SK-N-SH (cell line): ENCODE measurements around the gene CNOT9.

Experiments used
- CHD2 ChIP-seq: fragments of 150-350 bp; IDR thresholded peaks from 2 replicates; pipeline ENCODE4 v1.6.1; 2018; ENCODE audit warnings: low read length; ENCODE audit not compliant: partially characterized antibody
- ELF1 ChIP-seq: IDR thresholded peaks from 2 replicates; pipeline ENCODE4 v1.4.0; 2012
- EP300 ChIP-seq, 2 experiments: IDR thresholded peaks; 2 replicates each; pipeline versions ENCODE4 v1.4.0 to v1.6.1; 2012; ENCODE audit warnings: borderline replicate concordance in 1 of 2, low read depth in 1 of 2, low read length in 1 of 2
- EZH2phosphoT487 ChIP-seq: fragments of 200-600 bp; sonication (generic); IDR thresholded peaks from 2 replicates; pipeline ENCODE4 v1.6.1; 2017; ENCODE audit warnings: low read depth, mixed run types, mild to moderate bottlenecking, antibody characterized with exemption, moderate library complexity, borderline replicate concordance
- GABPA ChIP-seq: IDR thresholded peaks from 2 replicates; pipeline ENCODE4 v1.4.0; 2012; ENCODE audit warnings: low read depth, mild to moderate bottlenecking
- GATA2 ChIP-seq: sonication (generic); formaldehyde crosslinking; IDR thresholded peaks from 2 replicates; pipeline ENCODE4 v1.5.0; 2020; ENCODE audit warnings: mild to moderate bottlenecking, missing genetic modification reagents
- JUND ChIP-seq: IDR thresholded peaks from 2 replicates; pipeline ENCODE4 v1.4.0; 2012
- POLR2AphosphoS5 ChIP-seq: IDR thresholded peaks from 2 replicates; pipeline ENCODE4 v1.6.1; 2012; ENCODE audit warnings: low read depth, low read length
- RAD21 ChIP-seq: IDR thresholded peaks from 2 replicates; pipeline ENCODE4 v1.6.1; 2012; ENCODE audit warnings: mild to moderate bottlenecking, low read length
- RFX5 ChIP-seq: IDR thresholded peaks from 2 replicates; pipeline ENCODE4 v1.6.1; 2012; ENCODE audit warnings: mild to moderate bottlenecking, improper control_type of control experiment, low read length
- TEAD4 ChIP-seq: IDR thresholded peaks from 2 replicates; pipeline ENCODE4 v1.4.0; 2012; ENCODE audit warnings: mild to moderate bottlenecking, borderline replicate concordance; ENCODE audit not compliant: insufficient read depth
- YY1 ChIP-seq: IDR thresholded peaks from 2 replicates; pipeline ENCODE4 v1.4.0; 2012; ENCODE audit warnings: low read depth, mild to moderate bottlenecking
- TF ChIP-seq, protein P1 (sequence below): fragments of 200-600 bp; sonication (generic); IDR thresholded peaks from 2 replicates; pipeline ENCODE4 v1.6.1; 2017; ENCODE audit warnings: antibody characterized with exemption, mild to moderate bottlenecking, moderate library complexity
- TF ChIP-seq, protein P2 (sequence below): IDR thresholded peaks from 2 replicates; pipeline ENCODE4 v1.4.0; 2012; ENCODE audit warnings: low read depth, borderline replicate concordance

- TF ChIP-seq, protein P1, sequence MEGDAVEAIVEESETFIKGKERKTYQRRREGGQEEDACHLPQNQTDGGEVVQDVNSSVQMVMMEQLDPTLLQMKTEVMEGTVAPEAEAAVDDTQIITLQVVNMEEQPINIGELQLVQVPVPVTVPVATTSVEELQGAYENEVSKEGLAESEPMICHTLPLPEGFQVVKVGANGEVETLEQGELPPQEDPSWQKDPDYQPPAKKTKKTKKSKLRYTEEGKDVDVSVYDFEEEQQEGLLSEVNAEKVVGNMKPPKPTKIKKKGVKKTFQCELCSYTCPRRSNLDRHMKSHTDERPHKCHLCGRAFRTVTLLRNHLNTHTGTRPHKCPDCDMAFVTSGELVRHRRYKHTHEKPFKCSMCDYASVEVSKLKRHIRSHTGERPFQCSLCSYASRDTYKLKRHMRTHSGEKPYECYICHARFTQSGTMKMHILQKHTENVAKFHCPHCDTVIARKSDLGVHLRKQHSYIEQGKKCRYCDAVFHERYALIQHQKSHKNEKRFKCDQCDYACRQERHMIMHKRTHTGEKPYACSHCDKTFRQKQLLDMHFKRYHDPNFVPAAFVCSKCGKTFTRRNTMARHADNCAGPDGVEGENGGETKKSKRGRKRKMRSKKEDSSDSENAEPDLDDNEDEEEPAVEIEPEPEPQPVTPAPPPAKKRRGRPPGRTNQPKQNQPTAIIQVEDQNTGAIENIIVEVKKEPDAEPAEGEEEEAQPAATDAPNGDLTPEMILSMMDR: no peak
- TF ChIP-seq GATA2 (CRISPR knock-in tag): no peak
- no peak for TF ChIP-seq POLR2AphosphoS5
- no peak for TF ChIP-seq TEAD4
- TF ChIP-seq RFX5: no peak
- TF ChIP-seq RAD21: no peak
- TF ChIP-seq CHD2: no peak
- TF ChIP-seq, protein P2, sequence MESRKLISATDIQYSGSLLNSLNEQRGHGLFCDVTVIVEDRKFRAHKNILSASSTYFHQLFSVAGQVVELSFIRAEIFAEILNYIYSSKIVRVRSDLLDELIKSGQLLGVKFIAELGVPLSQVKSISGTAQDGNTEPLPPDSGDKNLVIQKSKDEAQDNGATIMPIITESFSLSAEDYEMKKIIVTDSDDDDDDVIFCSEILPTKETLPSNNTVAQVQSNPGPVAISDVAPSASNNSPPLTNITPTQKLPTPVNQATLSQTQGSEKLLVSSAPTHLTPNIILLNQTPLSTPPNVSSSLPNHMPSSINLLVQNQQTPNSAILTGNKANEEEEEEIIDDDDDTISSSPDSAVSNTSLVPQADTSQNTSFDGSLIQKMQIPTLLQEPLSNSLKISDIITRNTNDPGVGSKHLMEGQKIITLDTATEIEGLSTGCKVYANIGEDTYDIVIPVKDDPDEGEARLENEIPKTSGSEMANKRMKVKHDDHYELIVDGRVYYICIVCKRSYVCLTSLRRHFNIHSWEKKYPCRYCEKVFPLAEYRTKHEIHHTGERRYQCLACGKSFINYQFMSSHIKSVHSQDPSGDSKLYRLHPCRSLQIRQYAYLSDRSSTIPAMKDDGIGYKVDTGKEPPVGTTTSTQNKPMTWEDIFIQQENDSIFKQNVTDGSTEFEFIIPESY: no peak
- TF ChIP-seq EP300 (IDR thresholded peaks at IDR 0.05; ENCODE audit: borderline replicate concordance in 1 of 2, low read depth in 1 of 2, low read length in 1 of 2): no peak
- no peak for TF ChIP-seq JUND
- no peak for TF ChIP-seq ELF1
- no peak for TF ChIP-seq YY1
- no peak for TF ChIP-seq GABPA
- TF ChIP-seq EZH2phosphoT487: no peak
These were observed 57.7 kb downstream of the CNOT9 start for GRCh38 chr2:218626369-218626768.
